GM12892 (cell line): Measurements from ENCODE around the gene KCTD13.

Source experiments
- POLR2A ChIP-seq: IDR thresholded peaks from 2 replicates; pipeline ENCODE4 v1.6.1; 2011; ENCODE audit warnings: low read depth, low read length, control low read depth
- POLR2AphosphoS5 ChIP-seq: IDR thresholded peaks from 2 replicates; pipeline ENCODE4 v1.6.1; 2011; ENCODE audit warnings: low read depth, low read length, control low read depth
- TAF1 ChIP-seq: IDR thresholded peaks from 2 replicates; pipeline ENCODE4 v1.6.1; 2011; ENCODE audit warnings: low read depth, mild to moderate bottlenecking, control low read depth, low read length, borderline replicate concordance

DNA sequence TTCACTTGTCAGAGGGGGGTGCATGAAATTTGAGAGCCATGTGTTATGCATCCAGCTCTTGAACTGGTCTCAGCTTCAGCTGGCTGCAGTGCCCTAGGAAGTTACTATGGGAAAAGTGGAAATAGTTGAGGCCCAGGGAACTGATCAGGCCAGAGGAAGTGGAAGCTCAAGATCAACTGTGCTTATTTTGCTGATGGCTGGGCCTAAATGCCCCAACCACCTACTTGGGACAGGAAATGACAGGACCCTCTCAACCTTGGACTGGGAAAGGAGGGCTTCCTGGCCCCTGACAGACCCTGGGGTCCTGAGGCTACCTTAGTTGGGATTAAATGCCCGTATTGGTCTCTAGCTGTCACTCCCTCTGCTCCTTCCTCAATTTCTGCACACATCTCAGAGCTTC is 46.5 kb upstream of the KCTD13 start:
- TF ChIP-seq TAF1: no peak
- no peak for TF ChIP-seq POLR2A
- no peak for TF ChIP-seq POLR2AphosphoS5
